Chondrocyte (in vitro differentiated cells): ENCODE data around the gene RHBDF1. TPM values are rescaled to one million over a fixed set of nuclear protein-coding genes. Genes with fewer than 3 reads are reported as not detected.

Experiments used
- DNase-seq: peaks from one replicate; pipeline ENCODE4 v3.0.0; 2021; ENCODE audit warnings: mixed read lengths, low spot score
- H3K27ac Mint-ChIP-seq: one replicate; pipeline ENCODE4 v1.8.0; 2021; ENCODE audit warnings: mild to moderate bottlenecking, moderate library complexity, mixed read lengths; ENCODE audit not compliant: unreplicated experiment
- H3K27me3 Mint-ChIP-seq: 2 replicates; pipeline ENCODE4 v1.8.0; 2021; ENCODE audit warnings: low read depth, mixed read lengths
- H3K36me3 Mint-ChIP-seq: 2 replicates; pipeline ENCODE4 v1.8.0; 2021; ENCODE audit warnings: low read depth, mixed read lengths
- H3K4me1 Mint-ChIP-seq: 2 replicates; pipeline ENCODE4 v1.8.0; 2021; ENCODE audit warnings: low read depth, mild to moderate bottlenecking, mixed read lengths
- H3K4me3 Mint-ChIP-seq: one replicate; pipeline ENCODE4 v1.8.0; 2021; ENCODE audit warnings: mild to moderate bottlenecking, moderate library complexity, mixed read lengths; ENCODE audit not compliant: unreplicated experiment
- H3K9me3 Mint-ChIP-seq: 2 replicates; pipeline ENCODE4 v1.8.0; 2021; ENCODE audit warnings: low read depth, mixed read lengths
- CTCF ChIP-seq: fragments of 200-600 bp; sonication (generic); IDR thresholded peaks from 2 replicates; pipeline ENCODE4 v1.5.0; 2021; ENCODE audit warnings: antibody characterized with exemption, mild to moderate bottlenecking, moderate library complexity
- total RNA-seq: library from RNA; stranded (reverse); gene quantifications from 3 replicates; pipeline ENCODE4 v1.2.1, GENCODE V29; 2021

RHBDF1 gene
- total RNA-seq, 1 donor from 2014 or later = 55.5 TPM

DNA sequence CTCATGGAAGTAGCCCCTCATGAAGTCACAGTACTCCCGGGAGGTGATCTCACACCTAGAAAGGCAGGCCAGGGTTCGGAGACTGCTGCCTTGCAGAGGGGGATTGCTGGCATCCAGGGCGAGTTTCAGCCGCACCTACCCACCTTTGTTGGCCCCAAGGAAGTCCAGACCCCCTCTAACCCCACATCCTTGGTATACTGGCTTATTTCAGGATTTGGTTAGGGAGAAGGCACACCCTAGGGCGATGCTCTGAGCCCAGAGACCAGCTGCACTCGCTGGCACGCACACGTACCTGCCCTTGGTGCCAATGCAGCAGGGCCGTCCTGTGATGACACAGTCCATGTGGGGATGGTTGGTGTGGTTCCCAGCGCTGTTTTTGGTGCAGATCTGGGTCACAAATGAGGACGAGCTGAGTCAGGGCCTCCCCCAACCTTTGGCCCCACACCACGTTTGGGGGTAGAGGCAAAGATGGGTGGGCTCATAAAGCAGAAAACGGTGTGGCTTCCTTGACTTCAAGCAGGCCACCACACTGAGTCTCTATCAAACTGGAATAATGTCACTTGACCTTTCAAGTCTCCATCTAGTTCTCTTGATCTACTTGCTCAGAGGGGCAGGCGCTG is 12.9 kb downstream of the RHBDF1 start:
- Mint-ChIP-seq H3K27me3 (no peaks in the 10 kb centered on the region), H3K4me3 (no peak overlapping the region), H3K9me3 (no peaks in the 10 kb centered on the region), H3K4me1 (peaks cover 3% of the 10 kb centered on the region), H3K27ac (no peak overlapping the region), H3K36me3 (peaks cover 36% of the 10 kb centered on the region)
- no peak for DNase-seq
- no peak for TF ChIP-seq CTCF

- no peaks in the 10 kb centered on the region for H3K9me3 Mint-ChIP-seq
- peaks cover 34% of the 10 kb centered on the region for H3K36me3 Mint-ChIP-seq
- no peak overlapping the region for H3K27ac Mint-ChIP-seq
- DNase-seq = no peak
- H3K27me3 Mint-ChIP-seq = no peaks in the 10 kb centered on the region
- TF ChIP-seq CTCF = no peak
- H3K4me1 Mint-ChIP-seq = peaks cover 8% of the 10 kb centered on the region
- no peak overlapping the region for H3K4me3 Mint-ChIP-seq
Observed at GRCh38 chr16:58491-59439, 13.7 kb downstream of the RHBDF1 start.

- Mint-ChIP-seq H3K27ac (peak overlapping the region; percentile 59), H3K36me3 (peaks cover 34% of the 10 kb centered on the region)
Observed at GRCh38 chr16:57711-58110, 14.7 kb downstream of the RHBDF1 start.

DNA sequence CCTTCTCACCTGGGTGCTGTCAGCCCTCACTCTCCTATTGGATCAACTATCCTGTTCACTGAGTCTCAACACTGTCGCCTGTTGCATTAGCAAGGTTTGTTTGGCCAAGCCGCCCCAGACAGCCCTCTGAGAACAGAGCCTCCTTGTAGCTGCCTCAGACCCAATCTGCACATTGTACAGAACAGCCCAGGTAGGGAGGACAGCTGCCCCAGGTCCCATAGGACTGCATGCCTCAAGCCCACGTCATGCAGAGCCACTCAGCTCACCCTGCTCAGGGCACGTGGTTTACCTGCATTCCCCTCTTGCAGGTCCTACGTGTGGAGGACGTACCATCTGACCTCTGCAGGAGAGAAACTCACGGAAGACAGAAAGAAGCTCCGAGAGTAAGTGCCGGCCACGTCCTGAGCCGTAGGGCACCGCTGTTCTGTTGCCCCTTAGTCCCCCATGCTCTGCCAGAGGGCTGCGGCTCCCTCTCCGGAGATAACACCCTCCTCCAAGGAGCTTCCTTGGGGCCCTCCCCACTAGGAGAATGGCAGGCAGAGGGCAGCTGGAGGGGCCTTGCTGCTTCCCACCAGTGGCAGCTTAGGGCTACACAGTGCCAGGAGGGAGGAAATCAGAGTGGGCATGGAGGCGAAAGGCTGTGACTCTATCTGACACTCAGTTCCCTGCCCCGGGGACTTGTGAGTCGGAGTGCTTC is 16.1 kb downstream of the RHBDF1 start:
- DNase-seq = no peak
- Mint-ChIP-seq H3K27me3 (no peaks in the 10 kb centered on the region), H3K27ac (no peak overlapping the region), H3K36me3 (peaks cover 32% of the 10 kb centered on the region), H3K9me3 (no peaks in the 10 kb centered on the region), H3K4me3 (no peak overlapping the region), H3K4me1 (peaks cover 22% of the 10 kb centered on the region)
- TF ChIP-seq CTCF = no peak

More at GRCh38 chr16:57711-58110, 14.7 kb downstream of the RHBDF1 start:
- DNase-seq = no peak
- H3K4me1 Mint-ChIP-seq = peaks cover 16% of the 10 kb centered on the region
- H3K4me3 Mint-ChIP-seq = no peak overlapping the region
- TF ChIP-seq CTCF = no peak
- H3K9me3 Mint-ChIP-seq = no peaks in the 10 kb centered on the region
- no peaks in the 10 kb centered on the region for H3K27me3 Mint-ChIP-seq

GRCh38 chr16:55571-56136 is 16.8 kb downstream of the RHBDF1 start:
- Mint-ChIP-seq H3K27me3 (no peaks in the 10 kb centered on the region), H3K4me1 (peaks cover 25% of the 10 kb centered on the region), H3K4me3 (no peak overlapping the region), H3K36me3 (peaks cover 30% of the 10 kb centered on the region), H3K27ac (no peak overlapping the region), H3K9me3 (no peaks in the 10 kb centered on the region)
- DNase-seq = no peak
- TF ChIP-seq CTCF = no peak
